Measurements from ENCODE around the gene LAMA2.

Gene LAMA2

GRCh38 chr6:128903715-128904114 is 20.8 kb downstream of the LAMA2 start:
- DNase-seq: no peak

- DNase-seq: no peak
These were observed 31.1 kb downstream of the LAMA2 start for GRCh38 chr6:128914051-128914450.

- no peak for DNase-seq
These were observed 35.9 kb downstream of the LAMA2 start for GRCh38 chr6:128918886-128919285.

GRCh38 chr6:128919412-128920180 is 36.7 kb downstream of the LAMA2 start:
- DNase-seq: no peak

DNA sequence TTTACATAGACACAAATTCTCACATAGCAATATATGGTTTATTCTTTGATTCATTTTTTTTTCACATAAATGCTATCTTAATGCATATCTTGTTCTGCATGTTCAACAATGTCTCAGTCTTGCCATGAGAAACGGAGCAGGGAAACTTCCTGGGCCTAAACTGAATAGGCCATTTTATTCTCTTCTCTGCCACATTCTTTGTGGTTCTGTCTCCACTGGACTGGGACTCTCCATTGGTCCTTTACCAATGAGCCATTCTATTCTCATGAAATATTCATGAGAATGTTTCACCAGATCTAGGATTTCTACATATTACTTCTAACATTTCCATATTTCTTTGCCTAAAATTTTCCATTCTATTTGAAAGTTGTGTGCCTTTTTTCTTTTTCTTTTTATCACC is 42.8 kb downstream of the LAMA2 start:
- DNase-seq: no peak

- DNase-seq: no peak
These were observed 46.9 kb downstream of the LAMA2 start for GRCh38 chr6:128929869-128930268.

DNA sequence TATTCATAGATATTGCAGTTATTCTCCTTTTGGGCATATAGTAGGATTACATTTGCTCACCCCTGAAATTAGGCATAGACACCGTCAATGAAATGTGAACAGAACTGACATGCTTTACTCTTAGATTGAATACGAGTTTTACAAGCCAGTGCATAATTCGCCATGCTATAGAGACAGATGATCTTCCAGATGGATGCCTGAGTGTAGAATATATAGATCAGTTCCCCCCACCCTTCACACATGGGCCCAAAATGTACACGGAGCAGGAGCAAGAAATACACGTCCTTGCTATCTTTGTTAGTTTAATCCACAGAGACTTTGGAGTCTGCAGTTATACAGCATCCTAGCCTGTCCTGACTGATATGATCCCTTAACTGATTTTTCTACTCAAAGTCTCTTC is 47.4 kb downstream of the LAMA2 start:
- DNase-seq: no peak

GRCh38 chr6:128932061-128932460 is 49.1 kb downstream of the LAMA2 start:
- DNase-seq: no peak

- no peak for DNase-seq
These were observed 67.9 kb downstream of the LAMA2 start for GRCh38 chr6:128950864-128951263.

DNA sequence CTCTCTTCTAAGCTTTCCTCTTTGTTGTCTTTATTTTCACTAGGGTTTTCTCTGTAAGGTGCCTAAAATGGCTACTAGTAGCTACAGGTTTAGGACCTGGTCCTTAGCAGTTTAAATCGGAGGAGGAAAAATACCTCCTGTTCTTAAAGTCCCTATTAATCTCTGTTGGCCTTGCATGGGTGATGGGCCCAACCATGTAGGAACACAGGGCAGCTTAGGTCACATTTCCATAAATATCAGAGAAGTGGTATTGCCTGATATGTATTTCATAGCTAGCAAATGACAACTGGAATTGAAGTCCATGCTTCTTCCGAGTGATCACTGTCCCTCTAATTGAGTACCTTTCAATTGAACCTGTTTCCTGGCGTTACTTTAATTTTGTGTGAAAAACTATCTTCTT is 70.0 kb downstream of the LAMA2 start:
- DNase-seq: no peak

GRCh38 chr6:128954308-128955043 is 71.5 kb downstream of the LAMA2 start:
- DNase-seq: no peak

DNA sequence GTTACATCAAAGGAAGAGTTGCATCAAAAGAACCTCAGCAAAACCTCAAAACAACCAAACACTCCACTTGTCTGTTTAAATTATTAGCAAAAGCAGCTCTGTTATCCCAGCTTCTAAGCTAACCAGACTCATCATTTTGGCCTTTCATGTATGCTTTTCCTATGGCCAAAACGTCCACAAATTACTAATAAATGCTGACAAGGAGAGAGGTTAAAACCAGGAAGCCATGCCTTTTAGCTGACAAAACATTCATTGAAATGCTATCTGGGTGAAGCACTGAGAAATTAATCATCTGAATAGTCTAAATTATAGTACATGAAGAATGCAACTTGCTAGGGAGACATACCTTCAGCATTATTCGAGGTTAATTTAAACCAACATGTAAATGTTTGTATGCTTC is 80.6 kb downstream of the LAMA2 start:
- no peak for DNase-seq

- DNase-seq: no peak
These were observed 81.4 kb downstream of the LAMA2 start for GRCh38 chr6:128964233-128964755.

DNA sequence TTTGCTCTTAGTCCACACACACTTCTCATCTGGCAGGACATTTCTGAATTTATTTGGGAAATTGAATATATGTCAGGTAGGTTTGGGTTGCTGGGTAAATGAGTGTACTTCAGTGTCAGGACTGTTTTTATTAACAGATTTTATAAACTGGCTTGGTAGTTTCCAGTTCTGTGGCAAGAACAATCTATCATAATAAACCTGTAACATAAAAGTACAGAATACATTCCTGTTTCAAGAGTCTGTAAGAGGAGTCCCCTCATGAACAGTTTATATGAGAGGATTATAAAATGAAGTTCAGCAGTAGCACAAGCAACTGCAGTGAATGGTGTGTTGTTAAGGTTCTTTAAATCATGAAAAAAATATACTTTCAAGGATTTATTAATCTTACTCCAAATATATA is 81.8 kb downstream of the LAMA2 start:
- no peak for DNase-seq

DNA sequence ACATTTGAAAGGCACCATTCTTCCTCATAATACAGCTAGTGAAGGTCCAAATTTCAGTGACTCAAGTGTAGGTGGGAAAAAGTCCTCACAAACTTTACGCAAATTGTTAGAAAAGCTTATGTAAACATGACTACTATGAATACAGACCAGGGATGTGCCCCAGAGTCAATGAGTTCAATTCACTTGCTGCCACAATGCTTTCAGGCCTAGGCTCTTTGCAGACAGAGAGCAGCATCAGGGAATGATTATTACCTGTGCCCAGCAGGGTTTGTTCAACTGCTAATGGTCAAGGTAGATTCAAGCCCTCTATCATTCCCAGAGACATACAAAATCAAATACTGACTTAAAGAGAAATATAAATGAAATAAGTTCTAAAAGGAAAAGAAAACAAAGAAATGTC is 84.0 kb downstream of the LAMA2 start:
- no peak for DNase-seq

- no peak for DNase-seq
These were observed 96.1 kb downstream of the LAMA2 start for GRCh38 chr6:128979071-128979470.

DNA sequence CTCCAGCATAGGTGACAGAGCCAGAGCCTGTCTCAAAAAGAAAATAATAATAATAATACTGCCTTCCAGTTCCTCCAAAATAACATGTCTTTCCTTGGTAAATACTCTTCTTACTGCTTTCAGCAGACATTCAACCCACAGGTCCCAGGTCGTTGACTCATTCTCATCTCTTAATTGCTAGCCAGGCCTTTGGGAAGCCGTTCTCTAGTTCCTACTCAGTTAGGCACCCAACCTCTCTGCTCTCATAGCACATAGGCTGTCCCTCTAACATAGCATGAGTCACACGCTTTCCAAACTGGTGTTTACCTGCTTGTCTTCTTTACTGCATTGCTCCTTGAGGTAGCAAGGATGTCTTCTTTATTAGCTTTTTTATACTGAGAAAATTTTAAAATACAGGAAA is 98.8 kb downstream of the LAMA2 start:
- no peak for DNase-seq

DNA sequence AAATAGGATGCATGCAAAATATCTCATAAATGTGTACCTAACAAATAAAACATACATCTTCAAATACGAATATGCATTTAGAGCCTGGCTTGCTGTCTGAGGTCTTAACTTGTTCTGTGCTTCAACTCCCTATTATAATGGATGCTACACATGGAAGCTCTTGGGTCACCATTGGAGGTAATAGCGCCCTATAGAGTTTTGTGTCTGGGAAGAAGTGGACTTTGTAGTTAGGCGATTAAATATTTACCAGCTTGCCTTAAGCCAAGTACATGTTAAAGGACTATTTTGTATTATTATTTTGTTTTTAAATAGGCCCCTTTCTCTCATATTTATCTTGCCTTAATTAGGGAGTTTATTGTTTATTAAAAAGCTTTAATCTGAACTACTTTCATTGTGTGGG is 107.4 kb downstream of the LAMA2 start:
- DNase-seq: no peak

- DNase-seq: no peak
These were observed 108.0 kb downstream of the LAMA2 start for GRCh38 chr6:128990915-128991314.

- DNase-seq: no peak
These were observed 110.2 kb downstream of the LAMA2 start for GRCh38 chr6:128993166-128993565.

DNA sequence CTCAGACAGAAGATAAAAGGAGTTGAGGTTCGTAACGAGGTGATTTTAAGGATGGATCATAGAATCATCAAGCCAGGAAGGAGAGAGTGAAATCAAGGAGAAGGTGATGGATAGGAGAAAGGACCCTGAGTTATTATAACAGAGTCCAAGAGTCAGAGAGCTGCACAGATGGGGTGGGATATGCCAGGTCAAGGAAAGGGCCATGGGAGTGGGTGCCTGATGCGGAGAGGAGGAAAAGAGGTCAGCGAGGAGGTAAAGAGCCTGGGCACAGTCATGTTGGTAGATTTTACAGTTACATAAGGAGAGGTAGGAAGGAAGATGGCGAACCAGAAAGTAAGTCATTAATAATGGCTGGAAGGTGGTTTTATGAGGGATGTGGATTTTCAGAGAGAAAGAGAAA is 114.9 kb downstream of the LAMA2 start:
- no peak for DNase-seq

DNA sequence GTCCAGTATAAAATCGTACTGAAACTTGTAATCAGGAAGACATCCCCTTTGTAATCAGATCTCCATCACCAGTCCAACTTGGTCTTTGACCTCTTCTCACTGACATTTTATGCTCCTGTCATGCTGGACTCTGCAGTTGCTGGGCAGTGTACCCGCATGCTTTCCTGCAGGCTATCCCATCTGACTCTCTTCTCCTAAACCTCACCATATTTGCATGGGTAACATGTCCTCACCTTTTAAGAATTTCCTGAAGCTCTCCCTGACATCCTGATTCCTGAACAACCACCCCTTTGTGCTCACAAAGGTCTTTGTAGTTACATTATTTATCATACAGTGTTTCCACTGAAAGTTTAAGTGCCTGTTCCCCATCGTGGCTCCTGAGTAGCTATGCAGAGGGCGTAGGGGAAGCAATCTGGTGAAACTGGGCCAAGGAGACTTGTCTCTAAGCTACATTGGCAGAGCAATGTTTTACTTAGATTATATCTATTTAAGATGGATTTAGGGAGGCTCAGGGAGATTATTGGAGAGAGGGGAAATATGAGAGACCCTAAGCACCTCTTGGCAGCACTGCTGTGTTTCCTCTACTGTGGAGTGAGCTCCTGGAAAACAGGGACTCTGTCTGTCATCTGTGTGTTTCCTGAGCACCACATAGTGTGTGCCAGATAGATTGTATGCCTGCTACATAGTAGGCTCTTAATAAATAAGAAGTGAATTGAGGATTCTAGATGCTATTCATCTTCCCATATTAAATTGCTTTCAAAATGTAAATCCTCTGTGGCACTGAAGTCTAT is 124.0 kb downstream of the LAMA2 start:
- no peak for DNase-seq

- DNase-seq: no peak
These were observed 124.9 kb downstream of the LAMA2 start for GRCh38 chr6:129007701-129008373.

Measured in activated CD4-positive, alpha-beta T cell treated with anti-CD3 and anti-CD28 coated beads for 48 hours (primary cell).